Transverse colon (tissue), 4 donors: Measurements from ENCODE around the gene HSPA4.

ENCODE experiments used
- POLR2A ChIP-seq: fragments of 450-650 bp; IDR thresholded peaks from one replicate; pipeline ENCODE4 v1.6.1; 2016; ENCODE audit warnings: antibody characterized with exemption, mild to moderate bottlenecking, moderate library complexity
- POLR2AphosphoS5 ChIP-seq, 3 donors: sonication (generic); formaldehyde crosslinking; IDR thresholded peaks; one replicate each; pipeline ENCODE4 v1.6.1; 2016; ENCODE audit warnings: antibody characterized with exemption in 3 of 3
- TF ChIP-seq, protein P1 (sequence below), 5 experiments: fragments of 200-600 bp in 3 of 5; fragments of 450-650 bp in 2 of 5; sonication (generic) in 3 of 5; IDR thresholded peaks; 1 replicate in 2 of 5; 2 replicates in 3 of 5; pipeline ENCODE4 v1.5.1; 2016 to 2017; ENCODE audit warnings: antibody characterized with exemption in 5 of 5, inconsistent platforms in 3 of 5, mild to moderate bottlenecking in 2 of 5, moderate library complexity in 1 of 5

DNA sequence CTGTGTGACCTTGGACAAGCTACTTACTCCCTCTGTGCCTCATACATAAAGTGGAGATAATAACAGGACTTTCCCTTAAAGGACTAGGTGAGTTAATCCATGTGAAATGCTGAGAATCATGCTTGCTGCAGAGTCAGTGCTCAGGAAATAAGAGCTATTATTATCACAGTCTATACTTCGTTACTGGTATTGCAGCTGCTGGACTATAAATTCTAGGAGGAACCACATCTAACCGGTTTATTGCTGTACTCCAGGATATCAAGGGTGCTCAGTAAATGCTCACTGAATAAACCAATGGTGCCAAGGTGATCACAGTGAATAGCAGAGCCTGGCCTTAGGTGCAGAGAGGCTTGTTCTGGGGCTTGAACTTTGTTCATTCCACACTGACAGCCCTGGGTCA is 69.3 kb downstream of the HSPA4 start:
- TF ChIP-seq POLR2A (no peak), POLR2AphosphoS5 (IDR thresholded peaks at IDR 0.05) (no peak)
- TF ChIP-seq, protein P1, sequence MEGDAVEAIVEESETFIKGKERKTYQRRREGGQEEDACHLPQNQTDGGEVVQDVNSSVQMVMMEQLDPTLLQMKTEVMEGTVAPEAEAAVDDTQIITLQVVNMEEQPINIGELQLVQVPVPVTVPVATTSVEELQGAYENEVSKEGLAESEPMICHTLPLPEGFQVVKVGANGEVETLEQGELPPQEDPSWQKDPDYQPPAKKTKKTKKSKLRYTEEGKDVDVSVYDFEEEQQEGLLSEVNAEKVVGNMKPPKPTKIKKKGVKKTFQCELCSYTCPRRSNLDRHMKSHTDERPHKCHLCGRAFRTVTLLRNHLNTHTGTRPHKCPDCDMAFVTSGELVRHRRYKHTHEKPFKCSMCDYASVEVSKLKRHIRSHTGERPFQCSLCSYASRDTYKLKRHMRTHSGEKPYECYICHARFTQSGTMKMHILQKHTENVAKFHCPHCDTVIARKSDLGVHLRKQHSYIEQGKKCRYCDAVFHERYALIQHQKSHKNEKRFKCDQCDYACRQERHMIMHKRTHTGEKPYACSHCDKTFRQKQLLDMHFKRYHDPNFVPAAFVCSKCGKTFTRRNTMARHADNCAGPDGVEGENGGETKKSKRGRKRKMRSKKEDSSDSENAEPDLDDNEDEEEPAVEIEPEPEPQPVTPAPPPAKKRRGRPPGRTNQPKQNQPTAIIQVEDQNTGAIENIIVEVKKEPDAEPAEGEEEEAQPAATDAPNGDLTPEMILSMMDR (IDR thresholded peaks at IDR 0.05): peak in 2 of 5 experiments; percentile 36 to 39
